Stomach (tissue), 9 donors: Measurements from ENCODE around the gene TPO. TPM values are rescaled to one million over a fixed set of nuclear protein-coding genes. Genes with fewer than 3 reads are reported as not detected.
"Not testable (repeated sequence)": the region's sequence is repeated elsewhere in the genome, so short reads cannot be mapped to it uniquely, and the experiment has no call there.

Experiments
- DNase-seq, 2 donors: peaks; one replicate each; pipeline versions ENCODE4 v3.0.0 to v3.0.0-alpha.2; 2013 to 2019
- H3K27ac ChIP-seq, 5 donors: fragments of 200-600 bp in 4 of 5; sonication (generic) in 4 of 5; one replicate each; pipeline ENCODE4 v1.5.1; 2013 to 2019; ENCODE audit warnings: mild to moderate bottlenecking in 1 of 5, moderate library complexity in 1 of 5
- H3K27me3 ChIP-seq, 3 donors: fragments of 200-600 bp; sonication (generic); one replicate each; pipeline ENCODE4 v1.5.1; 2017 to 2019; ENCODE audit warnings: mixed run types in 1 of 3
- H3K36me3 ChIP-seq, 4 donors: fragments of 200-600 bp; sonication (generic); 1 replicate in 3 of 4; 2 replicates in 1 of 4; pipeline ENCODE4 v1.5.1; 2016 to 2019
- H3K4me1 ChIP-seq, 4 donors: fragments of 200-600 bp; sonication (generic); one replicate each; pipeline ENCODE4 v1.5.1; 2016 to 2019
- H3K4me3 ChIP-seq, 4 donors: fragments of 200-600 bp; sonication (generic) in 3 of 4; one replicate each; pipeline ENCODE4 v1.5.1; 2016 to 2019; ENCODE audit warnings: mild to moderate bottlenecking in 1 of 4
- H3K9me3 ChIP-seq, 4 donors: fragments of 200-600 bp; sonication (generic); one replicate each; pipeline ENCODE4 v1.5.1; 2016 to 2019
- CTCF ChIP-seq, 7 experiments: fragments of 450-650 bp in 4 of 7; fragments of 200-600 bp in 3 of 7; sonication (generic) in 3 of 7; IDR thresholded peaks; one replicate each; pipeline ENCODE4 v1.5.1; 2016 to 2019; ENCODE audit warnings: antibody characterized with exemption in 7 of 7, control low read depth in 2 of 7, mild to moderate bottlenecking in 1 of 7
- EP300 ChIP-seq: sonication (generic); formaldehyde crosslinking; IDR thresholded peaks from one replicate; pipeline ENCODE4 v1.6.1; 2017; ENCODE audit warnings: antibody characterized with exemption
- POLR2A ChIP-seq, 4 donors: fragments of 450-650 bp; IDR thresholded peaks; one replicate each; pipeline ENCODE4 v1.6.1; 2016; ENCODE audit warnings: antibody characterized with exemption in 4 of 4, control low read depth in 2 of 4, mild to moderate bottlenecking in 1 of 4, moderate library complexity in 1 of 4
- POLR2AphosphoS5 ChIP-seq, 3 donors: sonication (generic); formaldehyde crosslinking; IDR thresholded peaks; one replicate each; pipeline ENCODE4 v1.6.1; 2016; ENCODE audit warnings: antibody characterized with exemption in 3 of 3
- WGBS, 5 donors: extraction: QIAGEN DNeasy Blood & Tissue Kit in 3 of 5; methylation state at CpG; one replicate each; pipeline versions ENCODE4 v1.1.5 to v1.1.7; 2013 to 2018; 5-methylcytosine and 5-hydroxymethylcytosine counted together
- intact Hi-C: fragments of 100-400 bp; cut with DNase I; formaldehyde crosslinking; loops from one replicate; pipeline ENCODE4 v1.15.1; 2023; ENCODE audit warnings: low total_unique reads
- polyA plus RNA-seq, 3 donors: library from polyadenylated mRNA; stranded (reverse); fragments of 200-250 nt; gene quantifications; one replicate each; pipeline ENCODE4 v1.2.3, GENCODE V29; 2013
- total RNA-seq, 5 donors: library from RNA; depleted of rRNA; stranded (reverse); fragments of >200 nt; gene quantifications; one replicate each; pipeline versions ENCODE4 v1.1.0 to v1.2.3, GENCODE V29; 2014 to 2016
- donor health status: healthy with polysubstance abuse.
- donor health status: Bipolar disorder and iron deficiency.
- donor health status: healthy.

TPO gene
- total and polyA plus RNA-seq, 8 donors = 0.37 to 92.4 (median 4.3) TPM

GRCh38 chr2:1563943-1564891, 151.0 kb downstream of the TPO start:
- WGBS, 5 donors = 70 to 79% (median 77%) methylated on average over 21 to 23 of the region's 23 CpGs
- Histone ChIP-seq H3K4me3 (no peak overlapping the region), H3K9me3 (no peaks in the 10 kb centered on the region), H3K27me3 (peaks cover 0 to 14% (median 0%) of the 10 kb centered on the region in 3 donors), H3K4me1 (no peaks in the 10 kb centered on the region), H3K36me3 (no peaks in the 10 kb centered on the region), H3K27ac (no peak overlapping the region)
- intact Hi-C loops = no loop called here
- DNase-seq = no peak
- TF ChIP-seq POLR2AphosphoS5 (IDR thresholded peaks at IDR 0.05) = no peak
- no peak for TF ChIP-seq POLR2A (IDR thresholded peaks at IDR 0.05)
- no peak for TF ChIP-seq EP300
- no peak for TF ChIP-seq CTCF (IDR thresholded peaks at IDR 0.05)

GRCh38 chr2:1567556-1568344, 154.5 kb downstream of the TPO start:
- intact Hi-C loops = no loop called here
- H3K27ac ChIP-seq = no peak overlapping the region
- H3K4me3 ChIP-seq = no peak overlapping the region
- H3K36me3 ChIP-seq = no peaks in the 10 kb centered on the region
- peaks cover 0 to 23% (median 0%) of the 10 kb centered on the region in 3 donors for H3K27me3 ChIP-seq
- WGBS, 5 donors = 93 to 97% (median 95%) methylated on average over 22 to 34 of the region's 34 CpGs
- TF ChIP-seq CTCF (IDR thresholded peaks at IDR 0.05) (no peak), POLR2A (IDR thresholded peaks at IDR 0.05) (no peak), POLR2AphosphoS5 (IDR thresholded peaks at IDR 0.05) (no peak), EP300 (no peak)
- DNase-seq = no peak
- H3K9me3 ChIP-seq = no peaks in the 10 kb centered on the region
- H3K4me1 ChIP-seq = no peaks in the 10 kb centered on the region

- H3K4me3 ChIP-seq, H3K27ac ChIP-seq, intact Hi-C loops, H3K36me3 ChIP-seq, H3K4me1 ChIP-seq, DNase-seq, H3K9me3 ChIP-seq: not testable (repeated sequence)
- WGBS, 5 donors = 93 to 96% (median 94%) methylated on average over 30 to 39 of the region's 39 CpGs
- H3K27me3 ChIP-seq = peaks cover 0 to 23% (median 0%) of the 10 kb centered on the region in 3 donors
Measured at GRCh38 chr2:1568345-1568668, 155.0 kb downstream of the TPO start.

- intact Hi-C loops = no loop called here
- Histone ChIP-seq H3K36me3 (no peaks in the 10 kb centered on the region), H3K4me1 (no peaks in the 10 kb centered on the region), H3K27ac (no peak overlapping the region), H3K27me3 (peaks cover 0 to 17% (median 0%) of the 10 kb centered on the region in 3 donors), H3K9me3 (no peaks in the 10 kb centered on the region), H3K4me3 (no peak overlapping the region)
- 72 to 83% (median 81%) methylated on average over 10 of the region's 10 CpGs for WGBS, 5 donors
- DNase-seq = no peak
- TF ChIP-seq POLR2AphosphoS5 (IDR thresholded peaks at IDR 0.05) (no peak), POLR2A (IDR thresholded peaks at IDR 0.05) (no peak), EP300 (no peak), CTCF (IDR thresholded peaks at IDR 0.05) (no peak)
Measured at GRCh38 chr2:1569879-1570450, 156.7 kb downstream of the TPO start.
